Parietal lobe (tissue), 1 donor: ENCODE results near the gene RETN. TPM values are rescaled to one million over a fixed set of nuclear protein-coding genes. Genes with fewer than 3 reads are reported as not detected.

Experiments
- total RNA-seq: library from RNA; depleted of rRNA; stranded (reverse); fragments of >200 nt; gene quantifications from one replicate; pipeline ENCODE4 v1.2.3, GENCODE V29; 2014

Gene RETN, protein sequence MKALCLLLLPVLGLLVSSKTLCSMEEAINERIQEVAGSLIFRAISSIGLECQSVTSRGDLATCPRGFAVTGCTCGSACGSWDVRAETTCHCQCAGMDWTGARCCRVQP
- total RNA-seq, result not detected

DNA sequence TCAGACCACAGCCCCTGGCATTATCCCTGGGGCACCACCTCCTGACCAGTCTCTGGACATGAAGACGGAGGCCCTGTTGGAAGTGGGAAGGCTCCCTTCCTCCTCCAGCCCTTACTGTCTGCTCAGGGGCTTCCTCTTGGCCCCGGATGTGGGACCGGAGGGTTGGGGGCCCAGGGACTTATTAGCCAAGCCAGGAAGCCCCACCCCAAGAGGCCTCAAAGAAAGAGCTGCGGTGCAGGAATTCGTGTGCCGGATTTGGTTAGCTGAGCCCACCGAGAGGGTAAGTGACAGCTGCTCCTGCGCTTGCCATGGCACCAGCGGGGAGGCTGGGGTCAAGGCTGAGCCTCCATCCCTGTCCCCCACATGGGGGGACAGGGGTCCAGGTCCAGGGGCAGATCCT, at the start of gene RETN:
RETN (plus strand) TSS at position 208 of the 400 bp plus-strand sequence. CDS start 278 bp downstream, outside the sequence.

DNA sequence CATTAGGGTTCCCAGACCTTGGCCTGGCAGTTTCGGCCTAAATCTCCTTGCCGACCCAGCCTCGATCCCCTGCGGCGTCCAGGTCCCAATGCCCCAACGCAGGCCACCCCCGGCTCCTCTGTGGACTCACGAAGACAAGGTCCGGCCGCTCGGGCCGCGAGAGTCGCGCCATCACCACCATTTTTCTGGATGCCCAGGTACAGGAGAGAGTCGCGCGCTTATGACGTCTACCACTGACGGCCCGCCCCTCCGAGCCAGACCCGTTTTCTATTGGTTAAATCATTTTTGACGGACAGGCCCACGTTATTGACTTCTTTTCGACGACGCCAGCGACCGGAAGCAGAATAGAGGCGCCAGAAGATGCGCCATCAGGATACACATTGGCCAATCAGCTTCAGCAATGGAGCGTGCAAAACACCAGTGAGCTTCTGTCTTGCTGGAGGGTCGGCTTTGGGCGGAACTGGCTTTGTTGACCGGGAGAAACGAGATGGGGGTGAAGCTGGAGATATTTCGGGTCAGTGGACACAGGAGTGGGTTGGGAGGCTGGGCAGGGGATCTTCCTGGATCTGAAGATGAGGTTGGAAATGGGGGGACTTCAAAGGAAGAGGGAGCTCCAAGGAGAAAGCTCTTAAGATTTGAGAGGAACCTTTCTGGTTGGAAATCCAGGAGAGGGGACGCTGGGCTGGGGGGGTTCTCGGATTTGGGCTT, 39.3 kb upstream of the RETN start, which contains the start of the genes PET100 and XAB2:
PET100 (plus strand) TSS at position 447 of the 708 bp plus-strand sequence; CDS start at position 488, 41 bp downstream.
XAB2 (minus strand) TSS at position 199 of the 708 bp plus-strand sequence; CDS start at position 181, 18 bp downstream.

DNA sequence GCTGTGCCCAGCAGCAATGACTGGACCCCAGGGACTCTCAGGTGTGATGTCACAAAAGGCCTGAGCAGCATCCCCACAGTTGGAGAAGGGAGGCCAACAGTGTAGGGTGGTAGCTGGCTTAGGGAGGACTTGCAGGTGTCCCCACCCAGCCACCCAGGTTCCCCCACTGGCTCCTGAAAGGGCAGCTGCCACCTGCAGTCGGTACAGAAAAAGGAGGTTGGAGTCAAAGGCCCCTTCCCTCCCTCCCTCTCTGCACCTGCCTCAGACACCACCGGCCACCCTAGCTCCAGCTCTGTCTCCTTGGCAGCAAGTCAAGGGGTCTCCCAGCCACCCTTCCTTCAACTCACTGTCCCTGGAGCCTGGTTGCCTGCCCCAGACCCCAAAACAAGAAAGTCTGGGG, 35.2 kb upstream of the RETN start, which contains the start of gene PCP2:
PCP2 (minus strand) TSS at position 22 of the 400 bp plus-strand sequence. CDS start 262 bp downstream, outside the sequence.

DNA sequence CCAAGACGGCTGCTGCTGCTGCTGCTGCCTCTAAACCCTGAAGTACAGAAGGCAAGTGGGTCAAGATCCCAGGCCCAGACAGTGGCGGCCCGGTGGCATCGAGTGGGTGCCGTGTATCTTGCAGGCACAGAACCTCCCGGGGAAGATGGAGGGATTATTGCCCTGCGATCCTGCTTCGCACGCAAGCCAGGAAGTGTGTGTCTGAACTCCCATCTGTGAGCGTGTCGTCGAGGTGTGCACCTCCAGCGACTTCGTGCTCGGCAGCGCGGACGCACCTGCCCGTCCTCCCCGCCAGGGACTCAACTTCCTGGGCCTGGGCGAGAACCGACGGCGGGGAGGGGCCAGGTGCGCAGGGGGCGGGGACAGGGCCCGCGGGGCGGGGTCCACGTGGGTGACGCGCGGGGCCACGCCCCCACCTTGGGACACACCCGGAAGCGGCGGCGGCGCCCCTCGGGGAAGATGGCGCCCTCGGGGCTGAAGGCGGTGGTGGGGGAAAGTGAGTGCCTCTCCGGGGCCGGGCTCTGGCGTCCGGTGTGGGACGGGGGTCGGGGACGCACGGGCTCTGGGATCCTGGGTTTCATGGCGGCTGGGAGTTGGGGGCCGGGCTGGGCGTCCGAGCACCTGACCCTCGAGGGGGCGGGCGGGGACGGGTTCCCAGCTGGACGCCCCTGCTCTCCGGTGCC, 32.0 kb upstream of the RETN start, which contains the start of gene STXBP2:
STXBP2 (plus strand) TSS at position 420 of the 683 bp plus-strand sequence; CDS start at position 460, 40 bp downstream.

DNA sequence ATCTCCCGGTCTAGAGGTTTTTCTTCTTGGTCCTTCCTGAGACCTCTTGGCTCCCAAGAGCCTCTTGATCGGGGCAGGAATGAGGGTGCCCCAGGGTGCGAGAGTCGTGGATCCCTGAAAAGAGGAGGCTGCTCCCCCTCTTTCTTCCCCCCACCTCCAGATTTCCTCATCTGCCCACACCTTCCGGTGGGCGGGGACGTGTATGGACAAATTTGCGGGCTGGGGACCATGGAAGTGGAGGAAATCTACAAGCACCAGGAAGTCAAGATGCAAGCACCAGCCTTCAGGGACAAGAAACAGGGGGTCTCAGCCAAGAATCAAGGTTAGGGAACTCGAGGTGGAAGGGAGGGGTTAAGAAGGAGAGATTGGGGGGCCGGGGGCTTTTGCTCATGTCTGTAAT, 8.0 kb downstream of the RETN start, which contains the start of gene MCEMP1:
MCEMP1 (plus strand) TSS at position 237 of the 400 bp plus-strand sequence; CDS start at position 268, 31 bp downstream.

DNA sequence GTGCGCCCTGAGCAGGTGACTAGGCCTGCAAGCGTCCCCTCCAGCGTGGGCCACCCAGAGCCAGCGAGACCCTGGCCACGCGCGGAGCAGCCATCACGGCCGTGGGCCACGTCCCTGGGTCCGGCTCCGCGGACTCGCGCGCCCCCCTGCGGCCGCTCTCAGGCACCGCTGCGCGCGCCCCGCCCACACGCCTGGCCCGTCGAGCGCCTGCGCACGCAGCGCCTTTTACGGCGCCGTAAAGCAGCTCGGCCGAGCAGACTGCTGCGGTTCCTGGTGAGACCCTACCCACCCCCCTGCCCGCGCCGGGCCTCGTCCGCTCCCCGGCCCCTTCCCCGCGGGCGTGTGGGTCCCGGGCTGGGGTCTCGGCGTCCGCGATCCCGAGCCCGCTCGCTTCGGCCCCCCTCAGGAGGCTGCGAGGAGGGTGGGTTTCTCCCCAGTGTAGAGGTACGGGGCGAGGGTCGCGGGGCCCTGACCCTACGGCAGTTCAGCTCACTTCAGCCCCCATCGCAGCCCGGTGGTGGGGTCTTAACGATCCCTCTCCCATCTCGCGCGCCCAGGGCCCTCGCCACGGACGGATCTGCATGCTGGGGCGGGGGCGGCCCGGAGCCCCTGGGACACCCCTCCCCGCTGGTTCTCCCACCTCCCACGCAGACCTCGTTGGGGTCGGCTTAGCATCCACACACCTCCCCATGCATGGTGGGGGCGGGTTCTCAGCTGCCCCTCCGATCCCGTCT, 11.9 kb downstream of the RETN start, which contains the start of gene TRAPPC5:
TRAPPC5 (plus strand) TSS at position 228 of the 734 bp plus-strand sequence. CDS start 1,421 bp downstream, outside the sequence.

DNA sequence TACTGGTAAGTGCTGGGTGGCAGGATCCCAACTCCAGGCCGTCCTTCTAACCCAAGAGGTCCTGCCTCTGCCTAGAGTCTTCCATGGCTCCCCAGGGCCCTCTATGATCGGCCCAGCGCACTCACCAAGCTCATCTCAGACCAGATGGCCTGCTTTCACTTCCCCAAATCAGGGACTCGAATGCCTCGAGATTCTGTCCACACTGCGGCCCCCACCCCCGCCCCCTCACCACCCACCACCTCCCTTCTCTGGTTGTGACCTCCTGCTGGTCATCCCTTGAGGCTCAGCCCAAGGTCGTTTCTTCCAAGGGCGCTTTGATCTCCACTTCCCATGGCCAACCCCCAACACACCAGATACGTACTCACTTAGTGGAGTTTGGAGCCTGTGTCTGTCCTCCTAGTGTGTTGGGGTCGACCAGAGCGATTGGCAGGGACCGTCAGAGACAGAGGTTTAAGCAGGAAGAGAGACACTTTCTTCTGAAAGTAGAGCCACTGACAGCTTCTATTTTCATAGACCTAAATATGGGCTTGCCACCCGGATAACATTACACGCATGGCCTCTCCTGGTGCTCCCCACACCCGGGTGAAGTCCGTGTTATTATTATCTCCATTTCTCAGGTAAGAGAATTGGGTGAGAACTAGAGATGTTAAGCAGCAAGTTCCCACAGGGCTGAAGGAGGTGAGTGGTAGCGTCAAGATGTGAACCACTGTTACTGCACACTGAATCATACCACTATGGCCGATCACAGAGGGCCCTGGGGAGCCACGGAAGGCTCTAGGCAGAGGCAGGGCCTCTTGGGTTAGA, 33.0 kb downstream of the RETN start, which contains the start of gene FCER2:
FCER2 (minus strand) TSS at position 478 of the 804 bp plus-strand sequence. CDS start 2,371 bp downstream, outside the sequence.

Other genes with a start within 250 kb of the RETN start
- gene PEX11G, start 180.0 kb upstream of the RETN start, total RNA-seq, result 0.94 TPM
- gene ZNF358, start 152.9 kb upstream of the RETN start, total RNA-seq, result 14.7 TPM
- gene MCOLN1, start 146.4 kb upstream of the RETN start, total RNA-seq, result 13.1 TPM
- gene PNPLA6, start 133.3 kb upstream of the RETN start, total RNA-seq, result 57.9 TPM
- 28.2 TPM for gene CAMSAP3, start 73.2 kb upstream of the RETN start, total RNA-seq
- gene XAB2, start 39.5 kb upstream of the RETN start, total RNA-seq, result 32.9 TPM
- gene PET100, start 39.3 kb upstream of the RETN start, total RNA-seq, result 23.2 TPM
- not detected for gene PCP2, start 35.3 kb upstream of the RETN start, total RNA-seq
- gene STXBP2, start 31.9 kb upstream of the RETN start, total RNA-seq, result 3.4 TPM
- not detected for gene MCEMP1, start 8.0 kb downstream of the RETN start, total RNA-seq
- gene TRAPPC5, start 11.8 kb downstream of the RETN start, total RNA-seq, result 13.1 TPM
- gene FCER2, start 33.1 kb downstream of the RETN start, total RNA-seq, result not detected
- gene CLEC4G, start 63.1 kb downstream of the RETN start, total RNA-seq, result not detected
- gene CD209, start 78.5 kb downstream of the RETN start, total RNA-seq, result not detected
- not detected for gene CLEC4M, start 94.2 kb downstream of the RETN start, total RNA-seq
- 57.0 TPM for gene EVI5L, start 161.2 kb downstream of the RETN start, total RNA-seq
- gene PRR36, start 205.3 kb downstream of the RETN start, total RNA-seq, result 6.6 TPM
- not detected for gene LRRC8E, start 219.5 kb downstream of the RETN start, total RNA-seq
- gene MAP2K7, start 234.8 kb downstream of the RETN start, total RNA-seq, result 8.5 TPM
- not detected for gene TGFBR3L, start 245.8 kb downstream of the RETN start, total RNA-seq